CD4-positive, alpha-beta T cell treated with Interleukin-4 for 4 hours (primary cell): ENCODE results near the gene USP11.

ENCODE experiments used
- DNase-seq: peaks from one replicate; pipeline ENCODE4 v3.0.0-alpha.2; 2020

USP11 gene

DNA sequence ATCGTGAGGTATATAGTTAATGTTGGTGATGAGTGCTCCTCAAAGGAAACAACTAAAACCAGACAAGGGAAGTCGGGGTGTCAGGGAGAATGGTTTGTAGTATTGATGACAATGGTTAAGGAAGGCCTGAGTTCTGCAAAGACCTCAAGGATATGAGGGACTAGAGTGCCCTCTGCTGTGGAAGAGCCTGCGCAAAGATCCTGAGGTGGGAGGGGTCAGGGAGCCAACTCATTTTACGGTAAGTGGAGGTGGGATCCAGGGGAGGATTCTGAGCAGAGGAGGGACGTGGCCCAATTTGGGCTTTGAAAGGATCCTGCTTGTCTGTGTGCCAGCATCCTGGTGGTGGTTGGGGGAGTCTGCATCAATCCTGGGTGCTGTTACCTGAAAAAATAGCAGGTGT lies 27.8 kb upstream of the USP11 start:
- DNase-seq: no peak

DNA sequence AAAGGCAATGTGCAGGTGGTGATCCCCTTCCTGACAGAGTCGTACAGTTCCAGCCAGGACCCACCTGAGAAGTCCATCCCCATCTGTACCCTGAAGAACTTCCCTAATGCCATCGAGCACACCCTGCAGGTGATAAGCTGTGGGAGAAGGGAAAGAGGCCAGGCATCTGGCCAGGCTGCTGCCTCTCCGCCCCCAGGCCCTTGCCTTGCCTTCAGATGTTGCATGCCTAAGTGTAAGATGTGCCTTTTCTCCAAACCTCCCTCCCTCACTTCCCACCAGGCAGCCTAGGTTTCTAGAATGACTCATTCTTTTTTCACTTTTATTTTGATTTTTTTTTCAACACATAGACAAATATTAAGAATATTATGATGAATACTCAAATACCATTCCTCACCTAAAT lies 26.5 kb upstream of the USP11 start:
- DNase-seq: no peak

DNA sequence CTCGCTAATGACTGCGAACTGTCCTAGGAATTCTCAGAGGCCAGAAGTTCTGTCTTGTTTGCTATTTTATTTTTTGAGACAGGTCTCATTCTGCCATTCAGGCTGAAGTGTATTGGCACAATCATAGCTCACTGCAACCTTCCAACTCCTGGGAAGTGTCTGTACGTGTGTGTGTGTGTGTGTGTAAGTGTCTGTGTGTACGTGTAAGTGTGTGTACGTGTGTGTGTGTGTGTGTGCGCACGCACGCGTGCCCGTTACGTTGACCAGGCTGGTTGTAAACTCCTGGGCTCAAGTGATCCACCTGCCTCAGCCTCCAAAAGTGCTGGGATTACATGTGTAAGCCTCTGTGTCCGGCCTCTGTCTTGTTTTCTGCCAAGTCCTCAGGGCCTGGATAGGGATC lies 24.7 kb upstream of the USP11 start:
- DNase-seq: no peak

- DNase-seq: no peak
Measured at GRCh38 chrX:47209508-47210238, 23.1 kb upstream of the USP11 start.

GRCh38 chrX:47210661-47211425 lies 22.0 kb upstream of the USP11 start:
- no peak for DNase-seq

DNA sequence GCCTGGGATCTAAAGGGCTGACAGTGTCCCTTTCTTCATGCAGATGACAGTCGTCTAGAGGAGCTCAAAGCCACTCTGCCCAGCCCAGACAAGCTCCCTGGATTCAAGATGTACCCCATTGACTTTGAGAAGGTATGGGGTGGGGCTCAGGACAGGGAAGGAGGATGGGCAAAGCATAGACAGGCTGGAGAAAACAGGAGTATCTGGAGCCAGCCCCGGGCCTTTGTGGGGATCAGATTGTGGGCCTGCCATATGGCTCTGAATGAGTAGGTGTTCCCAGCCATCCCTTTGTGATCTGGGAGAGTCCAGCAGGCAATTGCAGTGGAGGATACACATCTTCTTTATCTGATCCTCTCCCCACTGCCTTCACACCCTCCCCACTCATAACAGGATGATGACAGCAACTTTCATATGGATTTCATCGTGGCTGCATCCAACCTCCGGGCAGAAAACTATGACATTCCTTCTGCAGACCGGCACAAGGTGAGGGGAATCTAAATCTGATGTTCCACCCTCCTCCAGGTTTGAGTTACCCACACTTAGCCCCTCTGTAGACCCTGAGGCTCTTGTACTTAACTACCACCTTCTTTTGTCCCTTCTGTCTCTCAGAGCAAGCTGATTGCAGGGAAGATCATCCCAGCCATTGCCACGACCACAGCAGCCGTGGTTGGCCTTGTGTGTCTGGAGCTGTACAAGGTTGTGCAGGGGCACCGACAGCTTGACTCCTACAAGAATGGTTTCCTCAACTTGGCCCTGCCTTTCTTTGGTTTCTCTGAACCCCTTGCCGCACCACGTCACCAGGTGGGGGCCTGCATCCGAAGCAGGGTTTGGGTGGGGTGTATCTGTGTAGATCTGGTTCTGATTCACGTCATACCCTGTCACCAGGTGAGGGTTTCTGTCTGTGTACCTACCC lies 20.2 kb upstream of the USP11 start:
- DNase-seq: no peak

DNA sequence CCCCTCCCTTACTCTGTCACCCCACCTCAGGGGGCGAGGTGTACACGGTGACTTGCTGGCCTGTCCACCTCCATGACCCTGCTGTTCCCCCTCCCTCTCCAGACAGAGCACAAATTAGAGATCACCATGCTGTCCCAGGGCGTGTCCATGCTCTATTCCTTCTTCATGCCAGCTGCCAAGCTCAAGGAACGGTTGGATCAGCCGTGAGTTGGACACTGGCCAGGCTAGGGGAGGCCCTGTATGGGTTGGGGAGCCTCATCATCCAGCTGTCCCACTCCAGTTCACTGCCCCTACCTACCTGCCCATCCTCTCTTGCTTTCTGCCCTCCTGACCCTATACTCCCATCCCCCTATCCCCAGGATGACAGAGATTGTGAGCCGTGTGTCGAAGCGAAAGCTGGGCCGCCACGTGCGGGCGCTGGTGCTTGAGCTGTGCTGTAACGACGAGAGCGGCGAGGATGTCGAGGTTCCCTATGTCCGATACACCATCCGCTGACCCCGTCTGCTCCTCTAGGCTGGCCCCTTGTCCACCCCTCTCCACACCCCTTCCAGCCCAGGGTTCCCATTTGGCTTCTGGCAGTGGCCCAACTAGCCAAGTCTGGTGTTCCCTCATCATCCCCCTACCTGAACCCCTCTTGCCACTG lies 18.3 kb upstream of the USP11 start:
- no peak for DNase-seq

GRCh38 chrX:47215291-47215900 lies 17.4 kb upstream of the USP11 start:
- DNase-seq: no peak

DNA sequence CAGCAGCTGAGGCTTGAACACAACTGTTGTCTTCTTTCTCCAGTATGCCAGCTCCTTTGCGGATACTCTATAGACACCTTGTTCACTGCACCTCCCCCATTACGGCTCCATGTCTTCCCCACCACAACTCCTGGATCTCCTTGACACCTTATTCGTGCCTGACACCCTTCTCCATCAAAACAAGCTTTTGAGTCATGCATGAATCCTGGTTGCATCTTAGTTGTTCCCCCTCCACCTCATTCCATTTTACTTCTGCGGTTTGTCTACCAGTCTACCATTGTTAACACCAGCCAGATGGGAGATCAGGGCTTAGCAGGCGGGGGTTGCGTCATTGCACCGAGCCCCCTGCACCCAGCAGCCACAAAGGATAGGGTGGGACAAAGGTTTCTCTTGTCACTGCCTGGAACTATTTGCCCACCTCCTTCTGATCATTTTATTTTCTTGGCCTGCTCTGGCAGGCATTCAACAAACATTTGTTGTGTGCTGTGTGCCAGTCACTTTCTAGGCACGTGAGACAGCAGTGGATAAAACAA lies 16.4 kb upstream of the USP11 start:
- no peak for DNase-seq

DNA sequence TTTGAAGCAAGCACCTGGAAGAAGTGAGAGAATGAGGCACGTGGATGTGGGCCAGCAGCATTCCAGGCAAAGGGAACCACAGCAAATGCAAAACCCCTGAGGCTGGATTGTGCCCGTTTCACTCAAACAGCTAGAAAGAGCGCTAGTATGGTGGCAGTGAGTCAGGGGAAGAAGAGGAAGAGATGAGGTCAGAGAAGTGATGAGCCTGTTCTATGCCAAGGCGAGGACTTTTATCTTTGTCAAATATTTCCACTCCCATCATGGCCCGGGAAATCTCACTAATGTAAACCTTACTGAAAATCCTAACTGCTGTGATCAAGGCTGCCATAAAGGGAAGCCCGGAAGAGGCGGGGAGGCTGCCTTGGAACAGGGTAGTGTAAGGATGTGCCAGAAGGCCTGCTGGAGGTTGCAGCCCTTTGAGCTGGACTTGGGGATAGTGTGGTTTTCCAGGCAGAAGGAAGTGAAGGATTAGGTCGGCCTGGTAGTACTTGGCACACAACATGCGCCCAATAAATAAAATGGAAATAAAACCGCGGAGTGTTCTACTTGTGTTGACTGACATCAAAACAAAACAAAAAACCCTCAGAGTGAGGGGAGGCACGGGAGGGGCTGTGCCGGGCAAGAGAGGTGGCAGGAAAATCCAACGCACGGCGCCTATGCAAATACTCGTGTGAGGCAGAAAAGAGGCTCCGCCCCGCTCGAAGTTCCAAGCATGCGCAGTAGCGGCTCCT lies 15.5 kb upstream of the USP11 start:
- DNase-seq: peak; percentile 29

- peak; percentile 99 for DNase-seq
Measured at GRCh38 chrX:47217852-47218279, 14.9 kb upstream of the USP11 start.

DNA sequence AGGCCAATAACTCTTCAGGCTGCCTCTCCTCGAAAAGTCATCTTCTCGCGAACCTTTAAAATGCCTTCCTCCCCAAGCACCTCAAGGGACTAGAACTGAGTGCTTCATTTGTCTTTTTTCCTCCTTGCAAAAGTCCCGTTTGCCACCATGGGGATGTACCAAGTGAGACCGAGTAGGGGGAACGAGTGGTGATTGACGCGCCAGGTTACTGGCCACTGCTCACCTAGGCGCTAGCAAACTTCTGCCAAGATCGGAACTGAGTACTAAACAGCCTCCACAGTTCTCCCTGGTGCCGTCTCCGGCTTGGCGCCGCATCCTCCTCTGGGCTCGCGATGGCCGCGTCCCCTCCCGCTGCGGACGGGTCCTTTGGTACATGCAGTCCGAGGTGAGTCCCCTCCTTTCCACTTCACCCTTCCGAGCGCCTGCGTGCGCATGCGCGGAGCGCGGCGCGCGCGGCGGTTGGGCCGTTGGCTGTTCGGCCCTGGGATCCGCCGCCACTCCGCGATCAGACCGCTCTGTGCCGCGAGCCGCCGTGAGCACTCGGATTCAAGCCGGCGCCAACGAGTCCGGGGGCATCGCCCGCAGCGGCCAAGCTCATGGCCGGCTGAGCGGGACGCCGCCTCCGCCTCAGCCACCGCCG lies 14.4 kb upstream of the USP11 start, which contains the start of gene CDK16:
Gene CDK16, plus strand, starts transcription at position 402 of the 640 bp plus-strand sequence. CDS start 4,877 bp downstream, outside the sequence.
- DNase-seq: peak; percentile 80

GRCh38 chrX:47218920-47219815 lies 13.6 kb upstream of the USP11 start:
- DNase-seq: peak; percentile 24

DNA sequence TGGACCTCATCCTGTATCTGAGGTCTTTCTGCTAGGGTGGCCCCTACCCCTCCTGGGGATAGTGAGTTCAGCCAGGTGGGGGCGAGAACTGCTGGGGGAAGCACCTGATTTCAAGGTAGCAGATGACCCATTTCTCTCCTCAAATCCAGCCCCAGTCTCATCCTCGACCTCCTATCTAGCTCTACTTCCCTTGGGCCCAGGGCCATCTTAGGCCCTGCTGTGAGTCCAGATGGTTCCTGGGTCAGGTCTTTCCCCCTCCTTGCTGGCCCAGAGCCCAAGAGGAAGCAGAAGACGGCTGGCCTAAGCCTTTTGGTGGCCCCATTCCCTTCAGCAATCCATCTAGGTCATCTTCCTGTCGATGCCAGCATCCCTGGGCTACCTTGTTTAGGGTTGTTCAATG lies 11.1 kb upstream of the USP11 start:
- no peak for DNase-seq

DNA sequence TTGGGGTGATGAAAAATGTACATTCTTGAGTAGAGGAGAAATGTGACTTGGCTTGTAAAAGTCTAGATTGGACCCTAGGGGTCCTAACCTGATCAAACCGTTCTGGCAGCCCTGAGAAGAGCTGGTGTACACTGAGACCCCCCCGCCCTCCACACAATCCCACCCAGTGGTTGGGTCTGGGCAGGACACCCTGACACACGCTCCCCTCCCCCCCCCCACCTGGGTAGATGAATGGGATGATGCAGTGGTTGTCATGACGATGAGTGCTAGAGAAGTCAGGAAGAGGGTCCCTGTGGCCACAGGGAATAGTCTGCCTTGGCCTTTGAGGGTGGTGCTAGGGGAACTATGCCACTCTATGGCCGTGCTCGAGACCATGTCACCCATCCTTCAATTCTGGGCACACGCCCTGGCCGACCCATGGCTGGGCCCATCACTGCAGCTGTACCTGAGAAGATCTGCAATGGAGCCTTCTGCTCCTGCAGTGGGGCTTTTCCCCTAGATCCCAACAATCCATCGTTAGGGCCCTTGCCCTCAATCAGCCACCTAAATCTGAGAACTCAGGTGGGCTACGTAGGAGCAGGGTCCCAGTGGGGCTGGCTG lies 10.0 kb upstream of the USP11 start:
- no peak for DNase-seq

DNA sequence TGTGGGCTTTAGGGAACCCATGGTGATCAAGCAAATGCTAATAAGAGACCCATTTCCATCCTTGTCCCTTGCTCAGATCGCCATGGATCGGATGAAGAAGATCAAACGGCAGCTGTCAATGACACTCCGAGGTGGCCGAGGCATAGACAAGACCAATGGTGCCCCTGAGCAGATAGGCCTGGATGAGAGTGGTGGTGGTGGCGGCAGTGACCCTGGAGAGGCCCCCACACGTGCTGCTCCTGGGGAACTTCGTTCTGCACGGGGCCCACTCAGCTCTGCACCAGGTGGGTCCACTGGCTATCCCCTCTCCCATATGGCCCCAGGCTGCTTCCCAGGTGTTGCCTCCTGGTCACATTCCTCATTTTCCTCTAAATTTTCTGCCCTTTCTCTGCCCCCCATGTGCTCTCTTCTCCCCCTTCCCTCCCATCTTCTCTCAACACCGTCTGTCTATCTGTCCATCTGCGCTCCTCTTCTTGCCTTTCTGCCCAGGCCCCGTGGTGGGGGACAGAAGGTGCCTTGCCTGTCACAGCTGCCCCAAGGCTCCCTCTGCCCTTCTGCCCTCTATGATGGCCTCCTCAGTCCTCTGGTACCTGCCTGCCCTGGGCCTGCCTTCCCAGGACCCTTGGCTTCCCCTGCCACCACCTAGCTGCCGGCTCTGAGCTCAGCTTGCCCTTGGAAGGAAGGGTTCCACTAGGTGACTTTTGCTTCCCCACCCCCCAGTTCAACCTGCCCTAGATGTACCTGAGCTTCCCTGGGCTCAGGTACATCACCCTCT lies 9.1 kb upstream of the USP11 start:
- DNase-seq: no peak

- DNase-seq: no peak
Measured at GRCh38 chrX:47224266-47224895, 8.4 kb upstream of the USP11 start.

GRCh38 chrX:47224896-47225290 lies 7.9 kb upstream of the USP11 start:
- DNase-seq: no peak
